ENCODE results near the gene NYAP1. TPM values are rescaled to one million over a fixed set of nuclear protein-coding genes. Genes with fewer than 3 reads are reported as not detected.
A peak's percentile ranks its signal among the peaks of the same experiment; 100 is the strongest.

NYAP1 gene
- total and polyA plus RNA-seq, 8 donors, result 0.50 to 5.2 (median 3.0) TPM

DNA sequence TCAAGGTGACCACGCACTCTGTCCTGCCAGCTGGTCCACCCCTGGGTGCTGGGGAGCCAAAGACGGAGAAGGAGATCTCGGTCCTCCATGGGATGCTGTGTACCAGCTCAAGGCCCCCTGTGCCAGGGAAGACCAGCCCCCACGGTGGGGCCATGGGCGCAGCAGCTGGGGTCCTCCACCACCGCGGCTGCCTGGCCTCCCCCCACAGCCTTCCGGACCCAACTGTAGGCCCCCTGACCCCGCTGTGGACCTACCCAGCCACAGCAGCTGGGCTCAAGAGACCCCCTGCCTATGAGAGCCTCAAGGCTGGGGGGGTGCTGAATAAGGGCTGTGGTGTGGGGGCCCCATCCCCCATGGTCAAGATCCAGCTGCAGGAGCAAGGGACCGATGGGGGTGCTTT lies 5.4 kb downstream of the NYAP1 start:
- Histone ChIP-seq H3K36me3 (no peaks in the 10 kb centered on the region), H3K4me1 (peaks cover 7 to 12% of the 10 kb centered on the region in 2 donors), H3K27ac (no peak overlapping the region), H3K27me3 (peaks cover 6 to 27% of the 10 kb centered on the region in 2 donors), H3K4me3 (no peak overlapping the region), H3K9me3 (no peaks in the 10 kb centered on the region)
- DNase-seq (peak in 1 of 4 donors; percentile 59), ATAC-seq (no peak)
- intact Hi-C loops (cut with DNase I), result no loop called here
- TF ChIP-seq, protein P1, sequence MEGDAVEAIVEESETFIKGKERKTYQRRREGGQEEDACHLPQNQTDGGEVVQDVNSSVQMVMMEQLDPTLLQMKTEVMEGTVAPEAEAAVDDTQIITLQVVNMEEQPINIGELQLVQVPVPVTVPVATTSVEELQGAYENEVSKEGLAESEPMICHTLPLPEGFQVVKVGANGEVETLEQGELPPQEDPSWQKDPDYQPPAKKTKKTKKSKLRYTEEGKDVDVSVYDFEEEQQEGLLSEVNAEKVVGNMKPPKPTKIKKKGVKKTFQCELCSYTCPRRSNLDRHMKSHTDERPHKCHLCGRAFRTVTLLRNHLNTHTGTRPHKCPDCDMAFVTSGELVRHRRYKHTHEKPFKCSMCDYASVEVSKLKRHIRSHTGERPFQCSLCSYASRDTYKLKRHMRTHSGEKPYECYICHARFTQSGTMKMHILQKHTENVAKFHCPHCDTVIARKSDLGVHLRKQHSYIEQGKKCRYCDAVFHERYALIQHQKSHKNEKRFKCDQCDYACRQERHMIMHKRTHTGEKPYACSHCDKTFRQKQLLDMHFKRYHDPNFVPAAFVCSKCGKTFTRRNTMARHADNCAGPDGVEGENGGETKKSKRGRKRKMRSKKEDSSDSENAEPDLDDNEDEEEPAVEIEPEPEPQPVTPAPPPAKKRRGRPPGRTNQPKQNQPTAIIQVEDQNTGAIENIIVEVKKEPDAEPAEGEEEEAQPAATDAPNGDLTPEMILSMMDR (IDR thresholded peaks at IDR 0.05), result no peak

DNA sequence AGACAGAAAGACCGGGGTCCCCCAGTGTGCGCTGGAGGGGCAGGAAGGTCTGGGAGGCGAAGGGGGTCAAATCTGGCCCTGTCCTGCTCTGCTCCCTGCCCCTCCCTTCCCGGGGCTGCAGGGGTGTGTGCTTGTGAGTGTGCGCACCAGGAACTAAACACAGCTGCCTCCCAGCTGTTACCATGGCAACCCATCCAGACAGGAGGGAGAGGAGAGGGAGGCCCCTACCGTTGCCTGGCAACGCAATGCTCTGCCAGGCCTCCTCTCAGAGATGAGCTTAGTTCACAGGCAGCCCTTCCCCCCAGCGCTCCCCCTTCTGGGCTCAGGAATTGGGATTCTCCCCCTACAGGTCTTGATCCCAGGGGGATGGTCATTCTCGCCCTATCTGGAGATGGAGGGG lies 6.1 kb downstream of the NYAP1 start:
- Histone ChIP-seq H3K27me3 (peaks cover 6 to 30% of the 10 kb centered on the region in 2 donors), H3K36me3 (no peaks in the 10 kb centered on the region), H3K9me3 (no peaks in the 10 kb centered on the region), H3K27ac (no peak overlapping the region), H3K4me3 (no peak overlapping the region), H3K4me1 (peaks cover 7 to 13% of the 10 kb centered on the region in 2 donors)
- peak in 1 of 4 donors; percentile 91 for DNase-seq
- TF ChIP-seq, protein P1 (IDR thresholded peaks at IDR 0.05), result no peak
- ATAC-seq, result peak; percentile 16
- intact Hi-C loops (cut with DNase I), result no loop called here

- H3K27ac ChIP-seq, result no peak overlapping the region
- DNase-seq, result peak in 1 of 4 donors; percentile 72
- TF ChIP-seq, protein P1 (IDR thresholded peaks at IDR 0.05), result no peak
- no peak overlapping the region for H3K4me3 ChIP-seq
- peaks cover 6 to 30% of the 10 kb centered on the region in 2 donors for H3K27me3 ChIP-seq
- intact Hi-C loops (cut with DNase I), result no loop called here
- ATAC-seq, result no peak
- H3K9me3 ChIP-seq, result no peaks in the 10 kb centered on the region
- peaks cover 7 to 13% of the 10 kb centered on the region in 2 donors for H3K4me1 ChIP-seq
- H3K36me3 ChIP-seq, result no peaks in the 10 kb centered on the region
These were observed 6.9 kb downstream of the NYAP1 start for GRCh38 chr7:100490483-100491191.

DNA sequence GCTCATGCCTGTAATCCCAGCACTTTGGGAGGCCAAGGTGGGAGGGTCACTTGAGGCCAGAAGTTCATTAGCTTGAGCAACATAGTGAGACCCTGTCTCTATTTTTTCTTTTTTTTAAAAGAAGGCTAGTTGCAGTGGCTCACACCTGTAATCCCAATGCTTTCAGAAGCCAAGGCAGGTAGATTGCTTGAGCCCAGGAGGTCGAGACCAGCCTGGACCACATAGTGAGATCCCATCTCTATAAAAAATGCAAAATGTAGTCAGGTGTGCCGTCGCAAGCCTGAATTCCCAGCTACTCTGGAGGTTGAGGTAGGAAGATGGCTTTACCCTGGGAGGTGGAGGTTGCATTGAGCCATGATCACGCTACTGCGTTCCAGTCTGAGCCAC lies 7.5 kb downstream of the NYAP1 start:
- Histone ChIP-seq H3K27me3 (peaks cover 6 to 30% of the 10 kb centered on the region in 2 donors), H3K9me3 (no peaks in the 10 kb centered on the region), H3K4me3 (no peak overlapping the region), H3K27ac (no peak overlapping the region), H3K36me3 (no peaks in the 10 kb centered on the region), H3K4me1 (peaks cover 7 to 13% of the 10 kb centered on the region in 2 donors)
- no peak for DNase-seq
- TF ChIP-seq, protein P1 (IDR thresholded peaks at IDR 0.05), result no peak
- intact Hi-C loops (cut with DNase I), result no loop called here
- ATAC-seq, result no peak

- H3K4me3 ChIP-seq, result no peak overlapping the region
- intact Hi-C loops (cut with DNase I), result no loop called here
- TF ChIP-seq, protein P1 (IDR thresholded peaks at IDR 0.05), result no peak
These were observed 9.2 kb downstream of the NYAP1 start for GRCh38 chr7:100492738-100493475.

More at GRCh38 chr7:100492738-100493475, 9.2 kb downstream of the NYAP1 start:
- DNase-seq, result peak in 1 of 4 donors; percentile 1
- ATAC-seq, result no peak
- H3K4me1 ChIP-seq, result peaks cover 7 to 13% of the 10 kb centered on the region in 2 donors
- no peaks in the 10 kb centered on the region for H3K9me3 ChIP-seq
- H3K36me3 ChIP-seq, result no peaks in the 10 kb centered on the region
- H3K27me3 ChIP-seq, result peaks cover 6 to 30% of the 10 kb centered on the region in 2 donors
- no peak overlapping the region for H3K27ac ChIP-seq
